ENCODE data around the gene ZNF197.
A peak's percentile ranks its signal among the peaks of the same experiment; 100 is the strongest.
"Not testable (repeated sequence)": the region's sequence is repeated elsewhere in the genome, so short reads cannot be mapped to it uniquely, and the experiment has no call there.

Gene ZNF197

GRCh38 chr3:44624749-44625480 is at the start of gene ZNF197:
ZNF197 (plus strand) TSS chr3:44625036; CDS start chr3:44629155, 4,119 bp downstream.
- DNase-seq (ENCODE audit: low spot score): peak; percentile 94

- no peak for DNase-seq (ENCODE audit: low spot score)
Measured at GRCh38 chr3:44576613-44577012, 48.2 kb upstream of the ZNF197 start.

- DNase-seq (ENCODE audit: low spot score): not testable (repeated sequence)
Measured at GRCh38 chr3:44577354-44577952, 47.4 kb upstream of the ZNF197 start.

GRCh38 chr3:44578316-44578715 is 46.5 kb upstream of the ZNF197 start:
- not testable (repeated sequence) for DNase-seq (ENCODE audit: low spot score)

GRCh38 chr3:44578924-44579515 is 45.8 kb upstream of the ZNF197 start:
- DNase-seq (ENCODE audit: low spot score): not testable (repeated sequence)

- DNase-seq (ENCODE audit: low spot score): not testable (repeated sequence)
Measured at GRCh38 chr3:44579749-44580148, 45.1 kb upstream of the ZNF197 start.

- not testable (repeated sequence) for DNase-seq (ENCODE audit: low spot score)
Measured at GRCh38 chr3:44580971-44581370, 43.9 kb upstream of the ZNF197 start.

- peak; percentile 73 for DNase-seq (ENCODE audit: low spot score)
Measured at GRCh38 chr3:44584646-44585501, 40.0 kb upstream of the ZNF197 start, which contains the start of gene ZNF660. ZNF660 (plus strand) TSS chr3:44584964; CDS start chr3:44594194, 9,230 bp downstream.

- no peak for DNase-seq (ENCODE audit: low spot score)
Measured at GRCh38 chr3:44596621-44597020, 28.2 kb upstream of the ZNF197 start.

GRCh38 chr3:44601749-44602148 is 23.1 kb upstream of the ZNF197 start:
- DNase-seq (ENCODE audit: low spot score): no peak

GRCh38 chr3:44612678-44613077 is 12.2 kb upstream of the ZNF197 start:
- DNase-seq (ENCODE audit: low spot score): no peak

GRCh38 chr3:44628716-44629115 is 3.9 kb downstream of the ZNF197 start:
- no peak for DNase-seq (ENCODE audit: low spot score)

GRCh38 chr3:44632193-44632592 is 7.4 kb downstream of the ZNF197 start:
- no peak for DNase-seq (ENCODE audit: low spot score)

- no peak for DNase-seq (ENCODE audit: low spot score)
Measured at GRCh38 chr3:44642337-44642736, 17.5 kb downstream of the ZNF197 start.

GRCh38 chr3:44643024-44643423 is 18.2 kb downstream of the ZNF197 start:
- DNase-seq (ENCODE audit: low spot score): no peak

GRCh38 chr3:44647771-44648170 is 22.9 kb downstream of the ZNF197 start:
- DNase-seq (ENCODE audit: low spot score): no peak

GRCh38 chr3:44648564-44649229 is 23.9 kb downstream of the ZNF197 start, which contains the start of gene ZNF35:
ZNF35 (plus strand) TSS chr3:44648732; CDS start chr3:44651068, 2,336 bp downstream.
- peak; percentile 96 for DNase-seq (ENCODE audit: low spot score)

- DNase-seq (ENCODE audit: low spot score): no peak
Measured at GRCh38 chr3:44649709-44650108, 24.9 kb downstream of the ZNF197 start.

- no peak for DNase-seq (ENCODE audit: low spot score)
Measured at GRCh38 chr3:44654039-44654438, 29.2 kb downstream of the ZNF197 start.

GRCh38 chr3:44659015-44659414 is 34.2 kb downstream of the ZNF197 start:
- no peak for DNase-seq (ENCODE audit: low spot score)

- DNase-seq (ENCODE audit: low spot score): no peak
Measured at GRCh38 chr3:44659434-44659833, 34.6 kb downstream of the ZNF197 start.
